ENCODE data around the gene ZFHX2. TPM values are rescaled to one million over a fixed set of nuclear protein-coding genes. Genes with fewer than 3 reads are reported as not detected.

Gene ZFHX2
- total and polyA plus RNA-seq, 2 of the 13 experiments (the other 11 are each of a cell fraction or from before 2014, with no cell fraction given) = 0.17 to 0.44 TPM

DNA sequence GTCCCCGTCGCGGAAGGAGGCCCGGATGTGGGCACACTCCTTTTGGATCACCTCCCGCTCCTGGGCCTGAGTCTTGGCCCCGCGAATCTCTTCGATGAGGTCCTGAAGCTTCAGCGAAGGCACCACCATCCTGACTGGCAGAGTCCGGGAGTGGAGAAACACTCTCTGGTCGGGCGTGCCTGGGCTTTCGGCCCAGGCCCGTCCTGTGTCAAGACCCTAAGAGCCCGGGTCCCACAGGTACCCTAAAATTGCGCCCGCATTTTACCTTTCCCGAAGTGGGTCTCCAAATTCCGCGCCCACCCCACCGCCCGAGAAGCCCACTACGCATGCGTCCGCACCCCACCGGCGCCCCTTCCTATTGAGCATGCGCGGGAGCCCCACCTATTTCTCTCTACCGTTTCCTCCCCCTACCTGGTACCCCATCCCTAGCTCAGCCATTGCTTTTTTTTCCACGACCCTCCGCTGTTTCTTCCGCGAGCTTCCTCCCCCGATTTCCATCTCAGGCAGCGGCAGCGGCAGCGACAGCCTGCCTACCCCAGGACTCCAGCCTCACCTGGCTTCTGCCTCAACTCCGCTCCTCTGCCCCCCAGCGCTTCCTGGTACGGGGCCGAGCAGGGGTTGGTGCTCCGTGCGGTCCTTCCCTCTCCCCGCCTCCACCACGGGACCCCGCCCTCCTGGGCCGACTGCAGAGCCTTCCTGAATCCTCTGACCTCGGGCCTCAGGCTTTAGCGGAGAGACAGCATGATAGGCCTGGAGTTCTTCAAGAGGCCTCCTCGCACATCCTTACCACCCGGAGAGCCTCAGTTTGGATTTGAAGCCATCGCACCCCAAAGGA is 15.8 kb upstream of the ZFHX2 start, which contains the start of gene AP1G2 (continued):
- TF ChIP-seq, protein P1, sequence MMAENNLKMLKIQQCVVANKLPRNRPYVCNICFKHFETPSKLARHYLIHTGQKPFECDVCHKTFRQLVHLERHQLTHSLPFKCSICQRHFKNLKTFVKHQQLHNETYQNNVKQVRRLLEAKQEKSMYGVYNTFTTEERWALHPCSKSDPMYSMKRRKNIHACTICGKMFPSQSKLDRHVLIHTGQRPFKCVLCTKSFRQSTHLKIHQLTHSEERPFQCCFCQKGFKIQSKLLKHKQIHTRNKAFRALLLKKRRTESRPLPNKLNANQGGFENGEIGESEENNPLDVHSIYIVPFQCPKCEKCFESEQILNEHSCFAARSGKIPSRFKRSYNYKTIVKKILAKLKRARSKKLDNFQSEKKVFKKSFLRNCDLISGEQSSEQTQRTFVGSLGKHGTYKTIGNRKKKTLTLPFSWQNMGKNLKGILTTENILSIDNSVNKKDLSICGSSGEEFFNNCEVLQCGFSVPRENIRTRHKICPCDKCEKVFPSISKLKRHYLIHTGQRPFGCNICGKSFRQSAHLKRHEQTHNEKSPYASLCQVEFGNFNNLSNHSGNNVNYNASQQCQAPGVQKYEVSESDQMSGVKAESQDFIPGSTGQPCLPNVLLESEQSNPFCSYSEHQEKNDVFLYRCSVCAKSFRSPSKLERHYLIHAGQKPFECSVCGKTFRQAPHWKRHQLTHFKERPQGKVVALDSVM (CRISPR knock-in tag; IDR thresholded peaks at IDR 0.05) = peak; percentile 75
- TF ChIP-seq ZNF101 (CRISPR knock-in tag; IDR thresholded peaks at IDR 0.05; ENCODE audit: borderline replicate concordance, low read depth) (no peak; the same call in 1 of the 2 replicates), BRD4 (CRISPR knock-in tag; IDR thresholded peaks at IDR 0.05) (peak; percentile 71), ZNF564 (CRISPR knock-in tag; IDR thresholded peaks at IDR 0.05) (no peak; the same call in 1 of the 2 replicates), NR1H2 (CRISPR knock-in tag; IDR thresholded peaks at IDR 0.05; ENCODE audit: borderline replicate concordance, low read depth) (peak; percentile 14; the same call in 1 of the 2 replicates), RORA (CRISPR knock-in tag; IDR thresholded peaks at IDR 0.05) (no peak)
- TF ChIP-seq, protein P2, sequence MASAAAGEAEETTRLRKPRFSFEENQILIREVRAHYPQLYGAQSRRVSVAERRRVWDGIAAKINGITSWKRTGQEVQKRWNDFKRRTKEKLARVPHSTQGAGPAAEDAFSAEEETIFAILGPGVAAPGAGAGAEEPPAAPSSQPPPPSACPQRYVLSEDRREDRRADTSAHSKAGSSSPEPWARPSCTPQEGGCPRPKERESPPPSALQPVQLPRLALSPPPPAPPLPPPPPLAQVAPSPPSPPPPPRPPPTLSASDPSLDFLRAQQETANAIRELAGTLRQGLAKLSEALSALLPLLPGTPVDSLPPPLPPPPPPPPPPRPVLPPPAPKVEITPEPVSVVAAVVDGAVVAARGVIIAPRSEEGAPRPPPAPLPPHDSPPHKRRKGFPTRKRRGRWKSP (CRISPR knock-in tag; IDR thresholded peaks at IDR 0.05) = no peak
- TF ChIP-seq, protein P3, sequence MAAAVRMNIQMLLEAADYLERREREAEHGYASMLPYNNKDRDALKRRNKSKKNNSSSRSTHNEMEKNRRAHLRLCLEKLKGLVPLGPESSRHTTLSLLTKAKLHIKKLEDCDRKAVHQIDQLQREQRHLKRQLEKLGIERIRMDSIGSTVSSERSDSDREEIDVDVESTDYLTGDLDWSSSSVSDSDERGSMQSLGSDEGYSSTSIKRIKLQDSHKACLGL (CRISPR knock-in tag; IDR thresholded peaks at IDR 0.05) = peak; percentile 59
- TF ChIP-seq, protein P4, sequence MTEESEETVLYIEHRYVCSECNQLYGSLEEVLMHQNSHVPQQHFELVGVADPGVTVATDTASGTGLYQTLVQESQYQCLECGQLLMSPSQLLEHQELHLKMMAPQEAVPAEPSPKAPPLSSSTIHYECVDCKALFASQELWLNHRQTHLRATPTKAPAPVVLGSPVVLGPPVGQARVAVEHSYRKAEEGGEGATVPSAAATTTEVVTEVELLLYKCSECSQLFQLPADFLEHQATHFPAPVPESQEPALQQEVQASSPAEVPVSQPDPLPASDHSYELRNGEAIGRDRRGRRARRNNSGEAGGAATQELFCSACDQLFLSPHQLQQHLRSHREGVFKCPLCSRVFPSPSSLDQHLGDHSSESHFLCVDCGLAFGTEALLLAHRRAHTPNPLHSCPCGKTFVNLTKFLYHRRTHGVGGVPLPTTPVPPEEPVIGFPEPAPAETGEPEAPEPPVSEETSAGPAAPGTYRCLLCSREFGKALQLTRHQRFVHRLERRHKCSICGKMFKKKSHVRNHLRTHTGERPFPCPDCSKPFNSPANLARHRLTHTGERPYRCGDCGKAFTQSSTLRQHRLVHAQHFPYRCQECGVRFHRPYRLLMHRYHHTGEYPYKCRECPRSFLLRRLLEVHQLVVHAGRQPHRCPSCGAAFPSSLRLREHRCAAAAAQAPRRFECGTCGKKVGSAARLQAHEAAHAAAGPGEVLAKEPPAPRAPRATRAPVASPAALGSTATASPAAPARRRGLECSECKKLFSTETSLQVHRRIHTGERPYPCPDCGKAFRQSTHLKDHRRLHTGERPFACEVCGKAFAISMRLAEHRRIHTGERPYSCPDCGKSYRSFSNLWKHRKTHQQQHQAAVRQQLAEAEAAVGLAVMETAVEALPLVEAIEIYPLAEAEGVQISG (CRISPR knock-in tag; IDR thresholded peaks at IDR 0.05) = peak; percentile 82
- TF ChIP-seq, protein P5, sequence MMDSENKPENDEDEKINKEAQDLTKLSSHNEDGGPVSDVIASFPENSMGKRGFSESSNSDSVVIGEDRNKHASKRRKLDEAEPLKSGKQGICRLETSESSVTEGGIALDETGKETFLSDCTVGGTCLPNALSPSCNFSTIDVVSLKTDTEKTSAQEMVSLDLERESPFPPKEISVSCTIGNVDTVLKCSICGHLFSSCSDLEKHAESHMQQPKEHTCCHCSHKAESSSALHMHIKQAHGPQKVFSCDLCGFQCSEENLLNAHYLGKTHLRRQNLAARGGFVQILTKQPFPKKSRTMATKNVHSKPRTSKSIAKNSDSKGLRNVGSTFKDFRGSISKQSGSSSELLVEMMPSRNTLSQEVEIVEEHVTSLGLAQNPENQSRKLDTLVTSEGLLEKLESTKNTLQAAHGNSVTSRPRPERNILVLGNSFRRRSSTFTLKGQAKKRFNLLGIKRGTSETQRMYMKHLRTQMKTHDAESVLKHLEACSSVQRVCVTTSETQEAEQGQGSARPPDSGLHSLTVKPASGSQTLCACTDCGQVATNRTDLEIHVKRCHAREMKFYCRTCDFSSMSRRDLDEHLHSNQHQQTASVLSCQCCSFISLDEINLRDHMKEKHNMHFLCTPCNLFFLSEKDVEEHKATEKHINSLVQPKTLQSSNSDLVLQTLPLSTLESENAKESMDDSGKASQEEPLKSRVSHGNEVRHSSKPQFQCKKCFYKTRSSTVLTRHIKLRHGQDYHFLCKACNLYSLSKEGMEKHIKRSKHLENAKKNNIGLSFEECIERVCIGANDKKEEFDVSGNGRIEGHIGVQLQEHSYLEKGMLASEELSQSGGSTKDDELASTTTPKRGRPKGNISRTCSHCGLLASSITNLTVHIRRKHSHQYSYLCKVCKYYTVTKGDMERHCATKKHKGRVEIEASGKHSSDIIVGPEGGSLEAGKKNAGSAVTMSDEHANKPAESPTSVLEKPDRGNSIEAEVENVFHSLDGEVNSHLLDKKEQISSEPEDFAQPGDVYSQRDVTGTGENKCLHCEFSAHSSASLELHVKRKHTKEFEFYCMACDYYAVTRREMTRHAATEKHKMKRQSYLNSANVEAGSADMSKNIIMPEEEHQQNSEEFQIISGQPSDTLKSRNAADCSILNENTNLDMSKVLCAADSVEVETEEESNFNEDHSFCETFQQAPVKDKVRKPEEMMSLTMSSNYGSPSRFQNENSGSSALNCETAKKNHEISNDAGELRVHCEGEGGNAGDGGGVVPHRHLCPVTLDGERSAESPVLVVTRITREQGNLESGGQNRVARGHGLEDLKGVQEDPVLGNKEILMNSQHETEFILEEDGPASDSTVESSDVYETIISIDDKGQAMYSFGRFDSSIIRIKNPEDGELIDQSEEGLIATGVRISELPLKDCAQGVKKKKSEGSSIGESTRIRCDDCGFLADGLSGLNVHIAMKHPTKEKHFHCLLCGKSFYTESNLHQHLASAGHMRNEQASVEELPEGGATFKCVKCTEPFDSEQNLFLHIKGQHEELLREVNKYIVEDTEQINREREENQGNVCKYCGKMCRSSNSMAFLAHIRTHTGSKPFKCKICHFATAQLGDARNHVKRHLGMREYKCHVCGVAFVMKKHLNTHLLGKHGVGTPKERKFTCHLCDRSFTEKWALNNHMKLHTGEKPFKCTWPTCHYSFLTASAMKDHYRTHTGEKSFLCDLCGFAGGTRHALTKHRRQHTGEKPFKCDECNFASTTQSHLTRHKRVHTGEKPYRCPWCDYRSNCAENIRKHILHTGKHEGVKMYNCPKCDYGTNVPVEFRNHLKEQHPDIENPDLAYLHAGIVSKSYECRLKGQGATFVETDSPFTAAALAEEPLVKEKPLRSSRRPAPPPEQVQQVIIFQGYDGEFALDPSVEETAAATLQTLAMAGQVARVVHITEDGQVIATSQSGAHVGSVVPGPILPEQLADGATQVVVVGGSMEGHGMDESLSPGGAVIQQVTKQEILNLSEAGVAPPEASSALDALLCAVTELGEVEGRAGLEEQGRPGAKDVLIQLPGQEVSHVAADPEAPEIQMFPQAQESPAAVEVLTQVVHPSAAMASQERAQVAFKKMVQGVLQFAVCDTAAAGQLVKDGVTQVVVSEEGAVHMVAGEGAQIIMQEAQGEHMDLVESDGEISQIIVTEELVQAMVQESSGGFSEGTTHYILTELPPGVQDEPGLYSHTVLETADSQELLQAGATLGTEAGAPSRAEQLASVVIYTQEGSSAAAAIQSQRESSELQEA (CRISPR knock-in tag; IDR thresholded peaks at IDR 0.05; ENCODE audit: not compliant biosample characterization) = peak; percentile 98
- TF ChIP-seq, protein P6, sequence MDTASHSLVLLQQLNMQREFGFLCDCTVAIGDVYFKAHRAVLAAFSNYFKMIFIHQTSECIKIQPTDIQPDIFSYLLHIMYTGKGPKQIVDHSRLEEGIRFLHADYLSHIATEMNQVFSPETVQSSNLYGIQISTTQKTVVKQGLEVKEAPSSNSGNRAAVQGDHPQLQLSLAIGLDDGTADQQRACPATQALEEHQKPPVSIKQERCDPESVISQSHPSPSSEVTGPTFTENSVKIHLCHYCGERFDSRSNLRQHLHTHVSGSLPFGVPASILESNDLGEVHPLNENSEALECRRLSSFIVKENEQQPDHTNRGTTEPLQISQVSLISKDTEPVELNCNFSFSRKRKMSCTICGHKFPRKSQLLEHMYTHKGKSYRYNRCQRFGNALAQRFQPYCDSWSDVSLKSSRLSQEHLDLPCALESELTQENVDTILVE (CRISPR knock-in tag; IDR thresholded peaks at IDR 0.05) = peak; percentile 96

Data from HepG2 (cell line).